DND-41 (cell line): ENCODE results near the gene TRIM2.

Experiments
- ATAC-seq: fragments of 200-7000 bp; cut with Tn5 transposase; 3 replicates; pipeline ENCODE4 v1.9.1; 2021; ENCODE audit warnings: low read depth; ENCODE audit not compliant: insufficient read depth
- DNase-seq: peaks from one replicate; pipeline ENCODE4 v3.0.0-alpha.2; 2020
- H2AFZ ChIP-seq: 2 replicates; pipeline ENCODE4 v1.6.0; 2012; ENCODE audit warnings: low read depth, low read length
- H3K27ac ChIP-seq: 2 replicates; pipeline ENCODE4 v1.5.1; 2012; ENCODE audit warnings: low read length, inconsistent platforms
- H3K27me3 ChIP-seq: fragments of 200-600 bp; sonication (generic); 2 replicates; pipeline ENCODE4 v1.6.0; 2012; ENCODE audit warnings: low read length, mild to moderate bottlenecking, inconsistent platforms; ENCODE audit not compliant: insufficient read depth, poor library complexity
- H3K36me3 ChIP-seq: 2 replicates; pipeline ENCODE4 v1.5.1; 2012; ENCODE audit warnings: low read length, inconsistent platforms; ENCODE audit not compliant: insufficient read depth
- H3K4me1 ChIP-seq: 2 replicates; pipeline ENCODE4 v1.5.1; 2012; ENCODE audit warnings: mild to moderate bottlenecking, low read length; ENCODE audit not compliant: insufficient read depth
- H3K4me2 ChIP-seq: 2 replicates; pipeline ENCODE4 v1.6.0; 2012; ENCODE audit warnings: mild to moderate bottlenecking, moderate library complexity, low read length, inconsistent platforms; ENCODE audit not compliant: insufficient read depth
- H3K4me3 ChIP-seq, 2 experiments: fragments of 200-600 bp in 1 of 2; shearing (Covaris generic) in 1 of 2; 2 replicates each; pipeline ENCODE4 v1.5.1; 2012 to 2016; ENCODE audit warnings: inconsistent platforms in 2 of 2, low read length in 2 of 2, mild to moderate bottlenecking in 2 of 2, low read depth in 1 of 2, moderate library complexity in 1 of 2
- H3K79me2 ChIP-seq: 2 replicates; pipeline ENCODE4 v1.6.0; 2012; ENCODE audit warnings: low read length, inconsistent platforms; ENCODE audit not compliant: insufficient read depth
- H3K9ac ChIP-seq: 2 replicates; pipeline ENCODE4 v1.6.0; 2012; ENCODE audit warnings: low read depth, mild to moderate bottlenecking, inconsistent platforms, low read length, moderate library complexity
- H3K9me3 ChIP-seq: 2 replicates; pipeline ENCODE4 v1.5.1; 2012; ENCODE audit warnings: low read length, moderate library complexity, mild to moderate bottlenecking, inconsistent platforms; ENCODE audit not compliant: insufficient read depth, severe bottlenecking
- H4K20me1 ChIP-seq: 2 replicates; pipeline ENCODE4 v1.6.0; 2012; ENCODE audit warnings: low read length; ENCODE audit not compliant: insufficient read depth
- EZH2 ChIP-seq: IDR thresholded peaks from 3 replicates; pipeline ENCODE4 v1.6.1; 2012; ENCODE audit warnings: borderline replicate concordance, low read depth, mild to moderate bottlenecking, moderate library complexity, low read length, inconsistent platforms; ENCODE audit not compliant: severe bottlenecking
- TF ChIP-seq, protein P1 (sequence below): IDR thresholded peaks from 2 replicates; pipeline ENCODE4 v1.5.1; 2012; ENCODE audit warnings: borderline replicate concordance, low read length, moderate library complexity, mild to moderate bottlenecking; ENCODE audit not compliant: poor library complexity, severe bottlenecking; ENCODE audit errors: extremely low read depth

Gene TRIM2

DNA sequence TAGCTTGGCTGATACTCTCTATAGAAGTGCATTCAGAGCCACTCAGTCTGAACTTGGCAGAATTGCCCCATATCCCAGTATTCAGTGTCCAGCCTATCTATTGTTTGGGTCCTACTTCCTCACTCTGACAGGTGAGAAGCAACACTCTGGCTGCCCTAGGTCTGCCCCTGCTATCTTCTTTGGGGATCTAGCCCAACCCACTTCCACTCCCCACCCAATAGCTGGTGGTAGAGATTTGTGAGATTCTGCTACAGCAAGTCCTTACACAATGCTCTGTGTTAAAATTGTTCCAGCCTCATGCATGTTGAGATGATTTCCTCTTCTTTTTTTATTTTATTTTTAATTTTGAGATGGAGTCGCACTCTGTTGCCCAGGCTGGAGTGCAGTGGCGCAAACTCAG, 67.6 kb downstream of the TRIM2 start:
- no peaks in the 10 kb centered on the region for H3K36me3 ChIP-seq
- no peaks in the 10 kb centered on the region for H3K9me3 ChIP-seq
- no peak for DNase-seq
- no peak for TF ChIP-seq EZH2
- TF ChIP-seq, protein P1, sequence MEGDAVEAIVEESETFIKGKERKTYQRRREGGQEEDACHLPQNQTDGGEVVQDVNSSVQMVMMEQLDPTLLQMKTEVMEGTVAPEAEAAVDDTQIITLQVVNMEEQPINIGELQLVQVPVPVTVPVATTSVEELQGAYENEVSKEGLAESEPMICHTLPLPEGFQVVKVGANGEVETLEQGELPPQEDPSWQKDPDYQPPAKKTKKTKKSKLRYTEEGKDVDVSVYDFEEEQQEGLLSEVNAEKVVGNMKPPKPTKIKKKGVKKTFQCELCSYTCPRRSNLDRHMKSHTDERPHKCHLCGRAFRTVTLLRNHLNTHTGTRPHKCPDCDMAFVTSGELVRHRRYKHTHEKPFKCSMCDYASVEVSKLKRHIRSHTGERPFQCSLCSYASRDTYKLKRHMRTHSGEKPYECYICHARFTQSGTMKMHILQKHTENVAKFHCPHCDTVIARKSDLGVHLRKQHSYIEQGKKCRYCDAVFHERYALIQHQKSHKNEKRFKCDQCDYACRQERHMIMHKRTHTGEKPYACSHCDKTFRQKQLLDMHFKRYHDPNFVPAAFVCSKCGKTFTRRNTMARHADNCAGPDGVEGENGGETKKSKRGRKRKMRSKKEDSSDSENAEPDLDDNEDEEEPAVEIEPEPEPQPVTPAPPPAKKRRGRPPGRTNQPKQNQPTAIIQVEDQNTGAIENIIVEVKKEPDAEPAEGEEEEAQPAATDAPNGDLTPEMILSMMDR: no peak
- no peaks in the 10 kb centered on the region for H4K20me1 ChIP-seq
- ATAC-seq: no peak
- H3K4me2 ChIP-seq: no peak overlapping the region
- no peaks in the 10 kb centered on the region for H3K27me3 ChIP-seq
- no peak overlapping the region for H3K9ac ChIP-seq
- no peak overlapping the region for H3K4me3 ChIP-seq
- no peak overlapping the region for H3K27ac ChIP-seq
- no peaks in the 10 kb centered on the region for H3K79me2 ChIP-seq
- H3K4me1 ChIP-seq: peaks cover 7% of the 10 kb centered on the region; the same call in 1 of the 2 replicates
- H2AFZ ChIP-seq: no peak overlapping the region

DNA sequence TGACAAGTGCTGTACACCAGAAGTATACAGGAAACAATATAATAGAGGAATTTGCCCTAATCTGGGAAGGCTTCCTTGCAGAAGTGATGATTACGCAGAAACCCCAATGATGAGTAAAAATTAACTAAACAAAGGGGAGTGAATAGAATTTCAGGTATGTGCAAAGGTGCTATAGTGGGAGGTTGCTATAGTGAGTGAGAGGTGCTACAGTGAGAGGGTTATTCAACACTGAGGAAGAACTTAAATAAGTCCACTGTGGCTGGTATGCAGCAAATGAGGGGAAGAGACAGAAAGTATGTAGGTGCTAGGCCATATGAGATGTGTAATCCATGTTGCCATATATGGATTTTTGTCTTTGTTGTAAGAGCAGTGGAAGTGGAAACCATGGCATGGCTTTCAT, 69.5 kb downstream of the TRIM2 start:
- no peaks in the 10 kb centered on the region for H3K79me2 ChIP-seq
- H3K4me2 ChIP-seq: no peak overlapping the region
- no peak for ATAC-seq
- no peaks in the 10 kb centered on the region for H4K20me1 ChIP-seq
- no peak overlapping the region for H3K27ac ChIP-seq
- H3K9me3 ChIP-seq: no peaks in the 10 kb centered on the region
- no peaks in the 10 kb centered on the region for H3K27me3 ChIP-seq
- H2AFZ ChIP-seq: no peak overlapping the region
- no peak overlapping the region for H3K4me3 ChIP-seq
- no peaks in the 10 kb centered on the region for H3K4me1 ChIP-seq
- no peaks in the 10 kb centered on the region for H3K36me3 ChIP-seq
- no peak for DNase-seq
- TF ChIP-seq EZH2: no peak
- TF ChIP-seq, protein P1: no peak
- no peak overlapping the region for H3K9ac ChIP-seq

DNA sequence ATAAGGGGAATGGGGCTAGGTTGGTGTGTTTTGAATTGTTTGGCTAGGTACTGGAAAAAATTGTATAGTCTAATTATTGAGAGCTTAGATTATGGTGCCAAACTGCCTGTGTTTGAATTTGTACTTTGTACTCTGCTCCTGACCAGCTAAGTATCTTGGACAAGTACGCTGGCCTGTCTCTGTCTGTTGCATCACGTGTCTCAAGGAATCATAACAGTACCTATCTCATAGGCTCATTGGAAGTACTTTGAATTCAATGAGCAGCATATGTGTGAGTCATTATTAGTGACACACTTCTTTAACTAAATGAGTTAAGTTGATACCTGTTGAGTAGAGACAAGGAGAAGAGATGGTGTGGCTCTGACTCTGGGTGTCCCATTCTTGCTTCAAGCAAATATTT, 70.7 kb downstream of the TRIM2 start:
- Histone ChIP-seq H3K4me1 (no peaks in the 10 kb centered on the region), H3K9me3 (no peaks in the 10 kb centered on the region), H3K79me2 (no peaks in the 10 kb centered on the region), H2AFZ (no peak overlapping the region), H3K36me3 (no peaks in the 10 kb centered on the region), H3K27me3 (no peaks in the 10 kb centered on the region), H4K20me1 (no peaks in the 10 kb centered on the region), H3K4me3 (no peak overlapping the region), H3K9ac (no peak overlapping the region), H3K4me2 (no peak overlapping the region), H3K27ac (no peak overlapping the region)
- no peak for TF ChIP-seq EZH2
- ATAC-seq: no peak
- DNase-seq: no peak

DNA sequence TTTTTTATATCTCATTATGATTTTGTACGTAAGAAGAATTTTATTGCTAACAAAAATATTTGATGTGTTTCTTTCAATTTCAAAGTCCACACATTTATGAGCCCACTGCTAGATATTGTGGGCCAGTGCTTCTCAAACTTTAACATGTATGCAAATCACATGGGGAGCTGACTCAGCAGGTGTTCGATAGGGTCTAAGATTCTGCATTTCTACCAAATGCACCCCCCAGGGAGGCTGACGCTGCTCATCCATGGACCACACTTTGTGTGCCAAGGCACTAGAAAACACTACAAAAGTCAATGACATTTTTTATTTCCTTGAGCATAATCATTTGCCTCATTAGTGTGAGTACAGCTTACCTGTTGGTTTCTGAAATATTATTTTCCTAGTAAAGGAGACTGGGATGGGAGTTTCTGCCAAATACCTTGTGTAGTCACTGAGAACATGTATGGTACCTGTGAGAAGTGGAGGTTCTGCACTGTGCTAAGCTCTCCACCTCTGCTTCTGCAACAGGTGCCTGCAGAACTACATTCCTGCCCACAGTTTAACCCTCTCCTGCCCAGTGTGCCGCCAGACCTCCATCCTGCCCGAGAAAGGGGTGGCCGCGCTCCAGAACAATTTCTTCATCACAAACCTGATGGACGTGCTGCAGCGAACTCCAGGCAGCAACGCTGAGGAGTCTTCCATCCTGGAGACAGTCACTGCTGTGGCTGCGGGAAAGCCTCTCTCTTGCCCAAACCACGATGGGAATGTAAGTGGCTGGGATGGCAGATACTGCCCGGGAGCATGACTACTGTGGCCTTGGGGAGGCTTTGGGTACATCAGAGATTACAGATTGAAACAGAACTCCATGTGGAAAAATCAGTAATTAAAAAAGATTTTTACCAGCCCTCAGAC, 71.4 kb downstream of the TRIM2 start:
- H3K4me2 ChIP-seq: no peak overlapping the region
- H3K4me3 ChIP-seq: no peak overlapping the region
- H2AFZ ChIP-seq: no peak overlapping the region
- no peaks in the 10 kb centered on the region for H3K4me1 ChIP-seq
- no peaks in the 10 kb centered on the region for H3K9me3 ChIP-seq
- no peak overlapping the region for H3K9ac ChIP-seq
- no peaks in the 10 kb centered on the region for H3K27me3 ChIP-seq
- TF ChIP-seq, protein P1: no peak
- no peak for TF ChIP-seq EZH2
- H3K27ac ChIP-seq: no peak overlapping the region
- ATAC-seq (no peak), DNase-seq (no peak)
- H4K20me1 ChIP-seq: no peaks in the 10 kb centered on the region
- H3K79me2 ChIP-seq: no peaks in the 10 kb centered on the region
- no peaks in the 10 kb centered on the region for H3K36me3 ChIP-seq
